ENCODE data around the gene ATP5ME.

The ATP5ME gene

GRCh38 chr4:630656-631055 is 43.4 kb downstream of the ATP5ME start:
- no peak for TF ChIP-seq ZBTB7A (IDR thresholded peaks at IDR 0.05; ENCODE audit: low read depth)
- no peak for TF ChIP-seq TEAD4 (IDR thresholded peaks at IDR 0.05)
- TF ChIP-seq NFIC (IDR thresholded peaks at IDR 0.05) = no peak
- no peak for TF ChIP-seq TAF1 (IDR thresholded peaks at IDR 0.05; ENCODE audit: low read depth)
- TF ChIP-seq MAX (IDR thresholded peaks at IDR 0.05) = no peak
- no peak for TF ChIP-seq CEBPB (IDR thresholded peaks at IDR 0.05)
- TF ChIP-seq TCF12 (IDR thresholded peaks at IDR 0.05; ENCODE audit: low read depth) = no peak
- no peak for TF ChIP-seq YY1 (IDR thresholded peaks at IDR 0.05; ENCODE audit: low read depth)

GRCh38 chr4:629915-630641 is 44.0 kb downstream of the ATP5ME start:
- TF ChIP-seq EGR1 (IDR thresholded peaks at IDR 0.05) = no peak

GRCh38 chr4:629636-629914 is 44.5 kb downstream of the ATP5ME start:
- TF ChIP-seq EGR1 (IDR thresholded peaks at IDR 0.05) = no peak
- no peak for TF ChIP-seq EP300 (IDR thresholded peaks at IDR 0.05; ENCODE audit: borderline replicate concordance)
- no peak for TF ChIP-seq FOXM1 (IDR thresholded peaks at IDR 0.05; ENCODE audit: borderline replicate concordance, low read depth)
- no peak for TF ChIP-seq TEAD4 (IDR thresholded peaks at IDR 0.05)
- no peak for TF ChIP-seq CEBPB (IDR thresholded peaks at IDR 0.05)
- no peak for TF ChIP-seq TCF12 (IDR thresholded peaks at IDR 0.05; ENCODE audit: low read depth)
- no peak for TF ChIP-seq MAX (IDR thresholded peaks at IDR 0.05)
- no peak for TF ChIP-seq ZBTB7A (IDR thresholded peaks at IDR 0.05; ENCODE audit: low read depth)
- TF ChIP-seq YY1 (IDR thresholded peaks at IDR 0.05; ENCODE audit: low read depth) = no peak
- TF ChIP-seq RAD21 (IDR thresholded peaks at IDR 0.05; ENCODE audit: low read depth) = no peak
- TF ChIP-seq REST (IDR thresholded peaks at IDR 0.05; ENCODE audit: low read depth) = no peak
- TF ChIP-seq NFIC (IDR thresholded peaks at IDR 0.05) = no peak
- TF ChIP-seq CREB1 (IDR thresholded peaks at IDR 0.05; ENCODE audit: low read depth) = no peak
- TF ChIP-seq USF1 (IDR thresholded peaks at IDR 0.05) = no peak
- TF ChIP-seq TAF1 (IDR thresholded peaks at IDR 0.05; ENCODE audit: low read depth) = no peak

GRCh38 chr4:628821-629635 is 45.0 kb downstream of the ATP5ME start:
- TF ChIP-seq TCF12 (IDR thresholded peaks at IDR 0.05; ENCODE audit: low read depth) (no peak), ZBTB7A (IDR thresholded peaks at IDR 0.05; ENCODE audit: low read depth) (no peak), FOXM1 (IDR thresholded peaks at IDR 0.05; ENCODE audit: borderline replicate concordance, low read depth) (no peak), REST (IDR thresholded peaks at IDR 0.05; ENCODE audit: low read depth) (no peak), EGR1 (IDR thresholded peaks at IDR 0.05) (no peak), YY1 (IDR thresholded peaks at IDR 0.05; ENCODE audit: low read depth) (no peak), USF1 (IDR thresholded peaks at IDR 0.05) (no peak), CREB1 (IDR thresholded peaks at IDR 0.05; ENCODE audit: low read depth) (no peak)

GRCh38 chr4:628311-628741 is 45.8 kb downstream of the ATP5ME start:
- no peak for TF ChIP-seq FOXM1 (IDR thresholded peaks at IDR 0.05; ENCODE audit: borderline replicate concordance, low read depth)
- no peak for TF ChIP-seq YY1 (IDR thresholded peaks at IDR 0.05; ENCODE audit: low read depth)
- TF ChIP-seq TEAD4 (IDR thresholded peaks at IDR 0.05) = no peak
- TF ChIP-seq TAF1 (IDR thresholded peaks at IDR 0.05; ENCODE audit: low read depth) = no peak
- no peak for TF ChIP-seq MAX (IDR thresholded peaks at IDR 0.05)
- no peak for TF ChIP-seq EP300 (IDR thresholded peaks at IDR 0.05; ENCODE audit: borderline replicate concordance)
- no peak for TF ChIP-seq ZBTB7A (IDR thresholded peaks at IDR 0.05; ENCODE audit: low read depth)
- TF ChIP-seq CEBPB (IDR thresholded peaks at IDR 0.05) = no peak
- no peak for TF ChIP-seq NFIC (IDR thresholded peaks at IDR 0.05)
- no peak for TF ChIP-seq TCF12 (IDR thresholded peaks at IDR 0.05; ENCODE audit: low read depth)
- TF ChIP-seq CREB1 (IDR thresholded peaks at IDR 0.05; ENCODE audit: low read depth) = no peak
- no peak for TF ChIP-seq EGR1 (IDR thresholded peaks at IDR 0.05)
- TF ChIP-seq USF1 (IDR thresholded peaks at IDR 0.05) = no peak

All from Ishikawa (cell line).